ENCODE data around the gene VPS8. TPM values are rescaled to one million over a fixed set of nuclear protein-coding genes. Genes with fewer than 3 reads are reported as not detected.

The VPS8 gene
- total and polyA plus RNA-seq, 9 of the 15 experiments (the other 6 are each of a cell fraction or from before 2014, with no cell fraction given), result 7.2 to 41.0 (median 28.3) TPM

DNA sequence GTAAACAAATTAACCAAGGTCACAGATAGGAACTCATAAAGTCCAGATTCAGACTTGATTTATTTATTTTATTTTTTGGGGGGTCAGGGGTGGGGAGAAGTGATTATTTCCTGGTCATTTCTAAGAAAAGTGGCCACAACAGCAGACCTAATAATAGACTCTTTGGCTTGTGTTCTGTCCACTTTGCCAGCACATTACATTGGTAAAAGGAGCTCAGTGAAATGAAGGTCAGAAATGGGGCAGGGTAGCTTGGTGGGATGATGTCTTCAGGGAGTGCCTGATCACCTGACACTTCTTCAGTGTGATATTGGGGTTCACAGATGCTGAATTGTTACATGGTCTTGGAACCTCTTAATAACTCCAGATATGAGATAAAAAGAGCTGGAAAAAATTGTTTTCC lies 10.1 kb downstream of the VPS8 start:
- in situ Hi-C loops (cut with MboI), result no loop called here
- POLR2A ChIA-PET, result interaction anchor here (1.2 kb wide), 1 partner anchor 45 kb away, joined by 3 read pairs; no protein-coding TSS in a partner anchor
- no peak for DNase-seq (ENCODE audit: extremely low read depth in 1 of 4, low spot score in 3 of 4)
- TF ChIP-seq HOXB6 (CRISPR knock-in tag; IDR thresholded peaks at IDR 0.05; ENCODE audit: borderline replicate concordance) (no peak), ZNF445 (CRISPR knock-in tag; IDR thresholded peaks at IDR 0.05; ENCODE audit: low read depth) (no peak), ERF (CRISPR knock-in tag; IDR thresholded peaks at IDR 0.05) (no peak), ZNF12 (CRISPR knock-in tag; IDR thresholded peaks at IDR 0.05) (no peak), RHOXF2B (CRISPR knock-in tag; conservative IDR thresholded peaks at IDR 0.05) (no peak), YBX1 (IDR thresholded peaks at IDR 0.05) (no peak), ELK1 (CRISPR knock-in tag; IDR thresholded peaks at IDR 0.05) (no peak), ILK (tag; IDR thresholded peaks at IDR 0.05; ENCODE audit: borderline replicate concordance, low read depth) (no peak), ZNF77 (CRISPR knock-in tag; IDR thresholded peaks at IDR 0.05) (no peak), ZNF551 (CRISPR knock-in tag; IDR thresholded peaks at IDR 0.05) (no peak), SAP30 (IDR thresholded peaks at IDR 0.05; ENCODE audit: borderline replicate concordance, insufficient read depth, low read depth, low read length, poor library complexity, severe bottlenecking) (no peak), ZNF589 (CRISPR knock-in tag; IDR thresholded peaks at IDR 0.05; ENCODE audit: low read depth) (no peak), ZFP36 (IDR thresholded peaks at IDR 0.05; ENCODE audit: low read depth, low read length, partially characterized antibody) (no peak), ZBTB11 (CRISPR knock-in tag; IDR thresholded peaks at IDR 0.05) (no peak), BACH1 (tag; IDR thresholded peaks at IDR 0.05) (no peak), CHD1 (IDR thresholded peaks at IDR 0.05; ENCODE audit: low read length) (no peak), CREB1 (IDR thresholded peaks at IDR 0.05) (no peak), CREB1 (CRISPR knock-in tag; IDR thresholded peaks at IDR 0.05) (no peak), SMARCE1 (IDR thresholded peaks at IDR 0.05) (no peak)

More for the DNA sequence above, 10.1 kb downstream of the VPS8 start:
- BruUV-seq (replicated peaks), result no TSS peak
- H3K9ac ChIP-seq (ENCODE audit: insufficient read depth in 1 of 2, low read depth in 2 of 2, low read length in 2 of 2), result no peak overlapping the region
- H3K4me3 ChIP-seq, result no peak overlapping the region
- no peaks in the 10 kb centered on the region for H3K79me2 ChIP-seq (ENCODE audit: control insufficient read depth, insufficient read depth, low read length)
- no peaks in the 10 kb centered on the region for H3K4me1 ChIP-seq (replicated peaks in 1 of 2; ENCODE audit: control insufficient read depth in 2 of 2, insufficient read depth in 2 of 2, low read length in 2 of 2)
- no peak for FAIRE-seq
- H3K27me3 ChIP-seq (ENCODE audit: control insufficient read depth in 2 of 2, insufficient read depth in 2 of 2, low read length in 2 of 2), result no peaks in the 10 kb centered on the region
- H3K36me3 ChIP-seq (ENCODE audit: control insufficient read depth, insufficient read depth, low read length), result peaks cover 5% of the 10 kb centered on the region
- no peak overlapping the region for H3K27ac ChIP-seq (ENCODE audit: extremely low read depth, low read depth, low read length)
- no peaks in the 10 kb centered on the region for H4K20me1 ChIP-seq (replicated peaks; ENCODE audit: control insufficient read depth, insufficient read depth, low read length)
- CTCF ChIA-PET (ENCODE audit: low intra/inter-chr PET ratio), result no interaction called here
- no peak overlapping the region for H3K4me2 ChIP-seq (ENCODE audit: insufficient read depth, low read length)
- no peak for ATAC-seq
- no peak overlapping the region for H2AFZ ChIP-seq (ENCODE audit: low read depth, low read length)
- intact Hi-C loops (cut with micrococcal nuclease), result no loop called here
- no peaks in the 10 kb centered on the region for H3K9me3 ChIP-seq (replicated peaks; ENCODE audit: control insufficient read depth, insufficient read depth, low read depth, low read length)
- no peaks in the 10 kb centered on the region for H3K9me1 ChIP-seq (ENCODE audit: control insufficient read depth, insufficient read depth, low read length)

All from K562 (cell line).